GM20000 (cell line): ENCODE results near the gene LUM.

ENCODE experiments used
- DNase-seq: peaks from one replicate; pipeline ENCODE4 v3.0.0; 2012; ENCODE audit warnings: low spot score
- CTCF ChIP-seq: IDR thresholded peaks from 2 replicates; pipeline ENCODE4 v1.5.1; 2012; ENCODE audit warnings: mild to moderate bottlenecking, control low read depth; ENCODE audit errors: extremely low read depth, missing control alignments

Gene LUM

GRCh38 chr12:91073426-91073825 lies 37.9 kb downstream of the LUM start:
- no peak for DNase-seq
- no peak for TF ChIP-seq CTCF

DNA sequence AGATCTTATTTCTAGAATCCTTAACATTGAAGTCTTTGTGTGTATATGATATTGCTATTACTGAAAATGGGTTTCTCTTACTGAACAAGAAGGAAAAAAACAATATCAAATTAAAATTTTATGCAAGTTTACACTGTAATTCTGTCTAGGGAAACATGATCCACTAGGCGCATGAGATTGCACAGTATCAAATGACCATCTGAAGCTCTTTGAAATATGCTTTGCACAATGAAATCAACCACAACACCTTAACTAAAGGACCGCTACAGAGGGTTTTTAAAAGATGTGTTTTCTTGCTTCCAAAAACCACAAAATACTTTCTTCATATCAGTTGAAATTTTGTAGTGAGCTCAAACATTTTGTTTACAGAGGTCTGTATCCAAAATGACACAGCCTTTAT lies 38.4 kb downstream of the LUM start:
- TF ChIP-seq CTCF: no peak

GRCh38 chr12:91070936-91071335 lies 40.4 kb downstream of the LUM start:
- DNase-seq: no peak
- no peak for TF ChIP-seq CTCF

More for the DNA sequence above, 38.4 kb downstream of the LUM start:
- DNase-seq: no peak

GRCh38 chr12:91065396-91065795 lies 45.9 kb downstream of the LUM start:
- TF ChIP-seq CTCF: no peak
- no peak for DNase-seq

GRCh38 chr12:91064640-91065039 lies 46.7 kb downstream of the LUM start:
- TF ChIP-seq CTCF: no peak
- DNase-seq: no peak

DNA sequence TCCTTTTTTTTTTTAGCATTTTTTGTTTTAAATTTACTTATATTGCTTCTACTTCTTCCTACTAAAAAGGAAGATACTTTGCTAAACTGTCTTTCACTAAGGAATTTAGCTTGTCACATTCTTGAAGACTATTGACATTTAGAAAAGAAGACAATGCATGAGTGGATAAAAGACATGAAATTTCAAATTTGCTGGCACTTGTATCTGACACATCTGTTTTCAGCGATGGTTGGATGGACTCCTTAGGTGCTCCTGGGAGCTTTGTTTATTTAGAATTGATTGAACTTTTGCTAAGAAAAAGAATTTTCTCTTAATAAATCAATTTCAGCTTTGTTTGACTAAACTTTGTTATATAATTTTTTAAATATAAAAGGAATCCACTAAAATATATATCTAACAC lies 50.2 kb downstream of the LUM start:
- DNase-seq: no peak
- TF ChIP-seq CTCF: no peak

DNA sequence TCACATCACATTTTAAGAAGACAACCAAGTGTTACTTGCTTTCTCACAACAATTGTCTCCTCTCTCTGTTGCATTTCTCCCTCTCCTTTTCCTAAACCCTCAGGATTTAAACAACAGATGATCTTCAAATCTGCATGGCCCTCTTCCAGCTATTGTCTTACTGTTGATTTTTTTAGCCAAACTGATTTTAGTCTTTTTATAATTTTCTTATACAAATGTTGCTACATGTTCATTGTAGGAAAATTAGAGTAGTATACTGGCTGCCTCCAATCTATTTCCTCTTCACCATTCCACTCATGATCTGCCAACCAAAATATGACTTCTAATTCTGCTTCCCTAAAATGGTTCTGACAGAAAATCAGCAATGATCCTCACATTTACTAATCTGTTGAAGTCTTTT lies 52.1 kb downstream of the LUM start:
- no peak for DNase-seq
- TF ChIP-seq CTCF: no peak
